ENCODE measurements around the gene GRIK3.

GRCh38 chr1:36963006-36963405, 71.3 kb downstream of the GRIK3 start:
- TF ChIP-seq RAD21 (IDR thresholded peaks at IDR 0.05 in 1 of 2, conservative IDR thresholded peaks at IDR 0.05 in 1 of 2; ENCODE audit: low read depth in 2 of 2, low read length in 2 of 2) (no peak), CTCF (IDR thresholded peaks at IDR 0.05; ENCODE audit: control extremely low read depth in 1 of 3, insufficient read depth in 1 of 3, low read depth in 1 of 3, low read length in 3 of 3) (no peak), CHD2 (IDR thresholded peaks at IDR 0.05; ENCODE audit: low read length) (no peak), POLR2A (IDR thresholded peaks at IDR 0.05; ENCODE audit: control extremely low read depth in 1 of 2, low read depth in 2 of 2, low read length in 2 of 2) (no peak), CEBPB (IDR thresholded peaks at IDR 0.05; ENCODE audit: low read depth, low read length) (no peak), MAX (IDR thresholded peaks at IDR 0.05) (no peak), EP300 (IDR thresholded peaks at IDR 0.05; ENCODE audit: borderline replicate concordance in 1 of 2, low read depth in 2 of 2, low read length in 2 of 2) (no peak), ZNF274 (IDR thresholded peaks at IDR 0.05; ENCODE audit: borderline replicate concordance, extremely low read depth, low read length) (no peak), EZH2 (IDR thresholded peaks at IDR 0.05; ENCODE audit: low read depth, low read length, severe bottlenecking) (no peak)
